K562 (cell line): Measurements from ENCODE around the gene MYMX. TPM values are rescaled to one million over a fixed set of nuclear protein-coding genes. Genes with fewer than 3 reads are reported as not detected.

Source experiments
- AFF1 ChIP-seq, 2 experiments: fragments of 450-650 bp; IDR thresholded peaks; 2 replicates each; pipeline ENCODE4 v1.6.1; 2018; ENCODE audit warnings: mild to moderate bottlenecking in 2 of 2, low read depth in 1 of 2; ENCODE audit not compliant: partially characterized antibody in 2 of 2
- ELK3 ChIP-seq: fragments of 450-650 bp; formaldehyde crosslinking; IDR thresholded peaks from 2 replicates; pipeline ENCODE4 v1.4.0; 2020; ENCODE audit warnings: mild to moderate bottlenecking
- HMBOX1 ChIP-seq: sonication (generic); IDR thresholded peaks from 2 replicates; pipeline ENCODE4 v1.6.1; 2016
- KDM1A ChIP-seq, 2 experiments: fragments of 450-650 bp; IDR thresholded peaks; 2 replicates each; pipeline ENCODE4 v1.6.1; 2016; ENCODE audit warnings: mild to moderate bottlenecking in 2 of 2
- LCOR ChIP-seq: sonication (generic); formaldehyde crosslinking; IDR thresholded peaks from 2 replicates; pipeline ENCODE4 v1.8.0; 2022; ENCODE audit warnings: mild to moderate bottlenecking, missing genetic modification reagents
- NR4A1 ChIP-seq, 2 experiments: fragments of 250-450 bp in 1 of 2; fragments of 450-650 bp in 1 of 2; sonication (Bioruptor Pico) in 1 of 2; IDR thresholded peaks; 2 replicates each; pipeline versions ENCODE4 v1.4.0 to v1.6.1; 2016 to 2020; ENCODE audit warnings: mild to moderate bottlenecking in 2 of 2, missing compliant biosample characterization in 1 of 2, missing genetic modification characterization in 1 of 2, moderate library complexity in 1 of 2
- SAFB ChIP-seq: fragments of 200-400 bp; formaldehyde crosslinking; IDR thresholded peaks from 2 replicates; pipeline ENCODE4 v1.6.1; 2017; ENCODE audit warnings: low read depth, low read length, borderline replicate concordance
- SMC3 ChIP-seq: conservative IDR thresholded peaks from 2 replicates; pipeline ENCODE4 v1.6.1; 2011; ENCODE audit warnings: low read depth, low read length, improper control_type of control experiment; ENCODE audit not compliant: insufficient read depth
- TGIF2 ChIP-seq: sonication (generic); formaldehyde crosslinking; IDR thresholded peaks from 2 replicates; pipeline ENCODE4 v1.8.1; 2022; ENCODE audit warnings: mild to moderate bottlenecking, missing genetic modification reagents, moderate library complexity
- ZNF165 ChIP-seq: fragments of 250-450 bp; sonication (Bioruptor Pico); IDR thresholded peaks from 2 replicates; pipeline ENCODE4 v1.4.0; 2020; ENCODE audit warnings: borderline replicate concordance
- ZNF184 ChIP-seq: sonication (generic); formaldehyde crosslinking; IDR thresholded peaks from 2 replicates; pipeline ENCODE4 v1.5.0; 2020; ENCODE audit warnings: missing genetic modification reagents
- ZNF551 ChIP-seq: fragments of 250-450 bp; sonication (Bioruptor Pico); IDR thresholded peaks from 2 replicates; pipeline ENCODE4 v1.5.0; 2021; ENCODE audit warnings: mild to moderate bottlenecking, moderate library complexity
- ZNF764 ChIP-seq: fragments of 250-450 bp; sonication (Bioruptor Pico); IDR thresholded peaks from 2 replicates; pipeline ENCODE4 v1.4.0; 2020; ENCODE audit warnings: low read depth, mild to moderate bottlenecking, moderate library complexity
- polyA plus RNA-seq, 8 experiments: library from polyadenylated mRNA; depleted of rRNA in 4 of 8; stranded (reverse) in 5 of 8; unstranded in 3 of 8; fragments of >200 nt; fragmentation: Nextera tagmentation in 2 of 8; fragmentation: Illumina TruSeq in 1 of 8; extraction: Ambion mirVana in 2 of 8; extraction: Trizol in 1 of 8; gene quantifications; 2 replicates each; pipeline versions ENCODE4 v1.2.1 to v1.2.3, GENCODE V29; 2011 to 2014; ENCODE audit warnings: inconsistent platforms in 1 of 8, missing spikeins in 1 of 8
- total RNA-seq, 7 experiments: library from RNA; depleted of rRNA in 6 of 7; stranded (reverse); fragments of >200 nt in 6 of 7; fragmentation: Illumina TruSeq in 2 of 7; extraction: Trizol in 2 of 7; gene quantifications; 2 replicates each; pipeline versions ENCODE4 v1.2.1 to v1.2.3, GENCODE V29; 2011 to 2021; ENCODE audit warnings: low replicate concordance in 1 of 7
- TF ChIP-seq, protein P1 (sequence below), 2 experiments: fragments of 450-650 bp; IDR thresholded peaks; 2 replicates each; pipeline ENCODE4 v1.6.1; 2016

Gene MYMX
- total and polyA plus RNA-seq, 9 of the 15 experiments (the other 6 are each of a cell fraction or from before 2014, with no cell fraction given): 0.12 TPM; not detected in 8

DNA sequence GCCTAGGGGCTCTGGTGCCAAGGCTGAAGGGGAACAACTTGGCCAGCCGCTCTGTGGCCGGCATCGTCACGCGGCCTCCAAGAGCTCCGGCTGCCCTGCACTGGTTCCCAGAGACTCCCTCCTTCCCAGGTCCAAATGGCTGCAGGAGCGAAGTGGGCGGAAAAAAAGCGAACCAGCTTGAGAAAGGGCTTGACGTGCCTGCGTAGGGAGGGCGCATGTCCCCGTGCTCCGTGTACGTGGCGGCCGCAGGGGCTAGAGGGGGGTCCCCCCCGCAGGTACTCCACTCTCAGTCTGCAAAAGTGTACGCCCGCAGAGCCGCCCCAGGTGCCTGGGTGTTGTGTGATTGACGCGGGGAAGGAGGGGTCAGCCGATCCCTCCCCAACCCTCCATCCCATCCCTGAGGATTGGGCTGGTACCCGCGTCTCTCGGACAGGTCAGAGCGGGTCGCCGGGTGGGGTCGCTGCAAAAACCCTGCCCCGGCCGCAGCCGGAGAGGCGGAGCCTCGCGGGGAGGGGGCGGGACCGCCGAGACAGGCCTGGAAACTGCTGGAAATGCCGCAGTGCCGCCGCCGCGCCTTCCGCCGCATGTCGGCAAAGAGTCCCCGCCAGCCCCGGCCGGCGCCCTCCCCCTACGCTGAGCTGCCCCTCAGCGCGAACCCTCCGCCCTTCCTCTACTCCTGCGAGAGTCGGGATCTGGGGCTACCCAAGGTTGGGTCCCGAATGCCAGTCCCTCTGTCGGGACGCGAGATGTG is 29.4 kb downstream of the MYMX start (continued):
- TF ChIP-seq AFF1 (IDR thresholded peaks at IDR 0.05; ENCODE audit: low read depth in 1 of 2, partially characterized antibody in 2 of 2) (no peak), SMC3 (0 out of 2 replicates have a peak, but pooled peaks have one; percentile 3), TGIF2 (0 out of 2 replicates have a peak, but pooled peaks have one; percentile 34), SAFB (no peak), HMBOX1 (no peak), ZNF165 (CRISPR knock-in tag) (no peak), NR4A1 (CRISPR knock-in tag; IDR thresholded peaks at IDR 0.05) (no peak), NR4A1 (tag; IDR thresholded peaks at IDR 0.05) (no peak), ZNF551 (CRISPR knock-in tag) (no peak), KDM1A (IDR thresholded peaks at IDR 0.05) (peak in 1 of 2 experiments; percentile 53; a peak in 2 of 4 replicates), ZNF184 (no peak), ZNF764 (CRISPR knock-in tag) (no peak), LCOR (CRISPR knock-in tag) (peak; percentile 66; the same call in 1 of the 2 replicates), ELK3 (CRISPR knock-in tag) (no peak)
- TF ChIP-seq, protein P1, sequence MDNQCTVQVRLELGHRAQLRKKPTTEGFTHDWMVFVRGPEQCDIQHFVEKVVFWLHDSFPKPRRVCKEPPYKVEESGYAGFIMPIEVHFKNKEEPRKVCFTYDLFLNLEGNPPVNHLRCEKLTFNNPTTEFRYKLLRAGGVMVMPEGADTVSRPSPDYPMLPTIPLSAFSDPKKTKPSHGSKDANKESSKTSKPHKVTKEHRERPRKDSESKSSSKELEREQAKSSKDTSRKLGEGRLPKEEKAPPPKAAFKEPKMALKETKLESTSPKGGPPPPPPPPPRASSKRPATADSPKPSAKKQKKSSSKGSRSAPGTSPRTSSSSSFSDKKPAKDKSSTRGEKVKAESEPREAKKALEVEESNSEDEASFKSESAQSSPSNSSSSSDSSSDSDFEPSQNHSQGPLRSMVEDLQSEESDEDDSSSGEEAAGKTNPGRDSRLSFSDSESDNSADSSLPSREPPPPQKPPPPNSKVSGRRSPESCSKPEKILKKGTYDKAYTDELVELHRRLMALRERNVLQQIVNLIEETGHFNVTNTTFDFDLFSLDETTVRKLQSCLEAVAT (IDR thresholded peaks at IDR 0.05): peak; percentile 18 to 74; a peak in 2 of 4 replicates
